Tibial nerve (tissue), 4 donors: ENCODE results near the gene KIF25. TPM values are rescaled to one million over a fixed set of nuclear protein-coding genes. Genes with fewer than 3 reads are reported as not detected.

Source experiments
- DNase-seq, 2 donors: peaks; one replicate each; pipeline ENCODE4 v3.0.0-alpha.2; 2019; ENCODE audit warnings: low spot score in 2 of 2
- H3K27ac ChIP-seq, 4 donors: fragments of 200-600 bp; sonication (generic) in 3 of 4; one replicate each; pipeline ENCODE4 v1.5.1; 2017 to 2019; ENCODE audit warnings: mild to moderate bottlenecking in 1 of 4
- H3K27me3 ChIP-seq, 2 donors: fragments of 200-600 bp; sonication (generic) in 1 of 2; one replicate each; pipeline versions ENCODE4 v1.5.1 to v1.6.0; 2017 to 2019
- H3K36me3 ChIP-seq, 3 donors: fragments of 200-600 bp; sonication (generic); one replicate each; pipeline ENCODE4 v1.5.1; 2018 to 2019
- H3K4me1 ChIP-seq, 4 donors: fragments of 200-600 bp; sonication (generic) in 3 of 4; one replicate each; pipeline ENCODE4 v1.5.1; 2017 to 2019
- H3K4me3 ChIP-seq, 4 donors: fragments of 200-600 bp; sonication (generic) in 3 of 4; one replicate each; pipeline ENCODE4 v1.5.1; 2017 to 2019; ENCODE audit warnings: mild to moderate bottlenecking in 1 of 4, moderate library complexity in 1 of 4
- H3K9me3 ChIP-seq, 4 donors: fragments of 200-600 bp; sonication (generic) in 3 of 4; one replicate each; pipeline ENCODE4 v1.5.1; 2017 to 2019
- EP300 ChIP-seq, 2 donors: sonication (generic); formaldehyde crosslinking; IDR thresholded peaks; one replicate each; pipeline ENCODE4 v1.6.1; 2017; ENCODE audit warnings: antibody characterized with exemption in 2 of 2, mild to moderate bottlenecking in 1 of 2
- POLR2A ChIP-seq, 2 donors: fragments of 450-650 bp; IDR thresholded peaks; one replicate each; pipeline ENCODE4 v1.6.1; 2017; ENCODE audit warnings: antibody characterized with exemption in 2 of 2, mild to moderate bottlenecking in 2 of 2, moderate library complexity in 2 of 2
- WGBS, 2 donors: methylation state at CpG; one replicate each; pipeline ENCODE4 v1.1.5; 2018; 5-methylcytosine and 5-hydroxymethylcytosine counted together
- total RNA-seq, 4 donors: library from RNA; depleted of rRNA; stranded (reverse); fragments of >200 nt; gene quantifications; one replicate each; pipeline ENCODE4 v1.1.0, GENCODE V29; 2016
- TF ChIP-seq, protein P1 (sequence below), 5 experiments: fragments of 200-600 bp in 3 of 5; fragments of 450-650 bp in 2 of 5; sonication (generic) in 3 of 5; IDR thresholded peaks; one replicate each; pipeline ENCODE4 v1.5.1; 2016 to 2019; ENCODE audit warnings: antibody characterized with exemption in 5 of 5, mild to moderate bottlenecking in 3 of 5, moderate library complexity in 2 of 5

KIF25 gene
- total RNA-seq, 4 donors from 2014 or later: not detected

DNA sequence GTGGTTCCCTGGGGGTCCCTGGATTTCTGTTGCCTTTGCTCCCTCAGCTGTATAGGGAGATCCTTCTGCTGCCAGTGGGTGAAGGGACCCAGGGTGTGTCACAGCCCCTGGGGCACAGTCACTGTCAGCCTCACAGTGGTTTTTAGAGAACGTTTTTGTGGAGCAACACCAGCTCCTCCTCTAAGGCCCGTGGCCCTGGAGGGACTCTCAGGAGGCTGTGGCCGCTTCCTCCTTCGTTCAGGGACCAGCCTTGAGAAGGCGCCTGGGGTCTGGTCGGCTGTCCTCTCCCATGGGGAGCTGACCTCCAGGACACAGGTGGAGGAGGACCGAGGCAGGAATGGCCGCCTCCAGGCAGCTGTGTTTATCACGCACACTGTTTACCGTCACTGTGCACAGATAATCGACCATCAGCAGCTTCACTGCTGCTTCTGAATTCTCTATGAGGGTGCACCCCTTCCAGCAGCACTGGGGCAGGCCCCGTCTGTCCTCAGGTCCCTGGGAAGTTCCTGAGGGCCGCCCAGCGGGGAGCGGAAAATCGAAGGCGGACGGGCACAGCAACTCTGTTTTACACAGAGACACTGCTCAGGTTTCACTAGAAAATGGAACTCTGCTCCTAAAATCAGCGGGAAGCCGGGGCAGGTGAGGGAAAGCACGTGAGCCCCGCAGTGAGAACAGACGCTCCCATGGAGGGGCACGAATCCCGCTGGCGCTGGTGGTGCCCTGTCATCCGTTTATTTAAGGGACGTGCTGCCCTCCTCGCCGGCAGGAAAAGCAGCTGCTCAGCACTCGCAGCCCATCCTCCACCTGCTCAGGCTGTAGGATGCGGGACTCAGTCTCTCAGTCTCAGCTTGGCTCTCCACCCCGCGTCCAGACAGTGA lies 92.0 kb downstream of the KIF25 start:
- TF ChIP-seq EP300 (IDR thresholded peaks at IDR 0.05) (no peak), POLR2A (IDR thresholded peaks at IDR 0.05) (no peak)
- TF ChIP-seq, protein P1, sequence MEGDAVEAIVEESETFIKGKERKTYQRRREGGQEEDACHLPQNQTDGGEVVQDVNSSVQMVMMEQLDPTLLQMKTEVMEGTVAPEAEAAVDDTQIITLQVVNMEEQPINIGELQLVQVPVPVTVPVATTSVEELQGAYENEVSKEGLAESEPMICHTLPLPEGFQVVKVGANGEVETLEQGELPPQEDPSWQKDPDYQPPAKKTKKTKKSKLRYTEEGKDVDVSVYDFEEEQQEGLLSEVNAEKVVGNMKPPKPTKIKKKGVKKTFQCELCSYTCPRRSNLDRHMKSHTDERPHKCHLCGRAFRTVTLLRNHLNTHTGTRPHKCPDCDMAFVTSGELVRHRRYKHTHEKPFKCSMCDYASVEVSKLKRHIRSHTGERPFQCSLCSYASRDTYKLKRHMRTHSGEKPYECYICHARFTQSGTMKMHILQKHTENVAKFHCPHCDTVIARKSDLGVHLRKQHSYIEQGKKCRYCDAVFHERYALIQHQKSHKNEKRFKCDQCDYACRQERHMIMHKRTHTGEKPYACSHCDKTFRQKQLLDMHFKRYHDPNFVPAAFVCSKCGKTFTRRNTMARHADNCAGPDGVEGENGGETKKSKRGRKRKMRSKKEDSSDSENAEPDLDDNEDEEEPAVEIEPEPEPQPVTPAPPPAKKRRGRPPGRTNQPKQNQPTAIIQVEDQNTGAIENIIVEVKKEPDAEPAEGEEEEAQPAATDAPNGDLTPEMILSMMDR (IDR thresholded peaks at IDR 0.05): no peak
- Histone ChIP-seq H3K27me3 (no peaks in the 10 kb centered on the region), H3K36me3 (no peaks in the 10 kb centered on the region), H3K4me3 (no peak overlapping the region), H3K4me1 (peaks cover 0 to 23% (median 19%) of the 10 kb centered on the region in 4 donors), H3K9me3 (peaks cover 0 to 6% (median 0%) of the 10 kb centered on the region in 4 donors), H3K27ac (peak overlapping the region; percentile 52 to 78 (median 77))
- 79 to 82% methylated on average over 26 to 34 of the region's 34 CpGs for WGBS, 2 donors
- DNase-seq: no peak

DNA sequence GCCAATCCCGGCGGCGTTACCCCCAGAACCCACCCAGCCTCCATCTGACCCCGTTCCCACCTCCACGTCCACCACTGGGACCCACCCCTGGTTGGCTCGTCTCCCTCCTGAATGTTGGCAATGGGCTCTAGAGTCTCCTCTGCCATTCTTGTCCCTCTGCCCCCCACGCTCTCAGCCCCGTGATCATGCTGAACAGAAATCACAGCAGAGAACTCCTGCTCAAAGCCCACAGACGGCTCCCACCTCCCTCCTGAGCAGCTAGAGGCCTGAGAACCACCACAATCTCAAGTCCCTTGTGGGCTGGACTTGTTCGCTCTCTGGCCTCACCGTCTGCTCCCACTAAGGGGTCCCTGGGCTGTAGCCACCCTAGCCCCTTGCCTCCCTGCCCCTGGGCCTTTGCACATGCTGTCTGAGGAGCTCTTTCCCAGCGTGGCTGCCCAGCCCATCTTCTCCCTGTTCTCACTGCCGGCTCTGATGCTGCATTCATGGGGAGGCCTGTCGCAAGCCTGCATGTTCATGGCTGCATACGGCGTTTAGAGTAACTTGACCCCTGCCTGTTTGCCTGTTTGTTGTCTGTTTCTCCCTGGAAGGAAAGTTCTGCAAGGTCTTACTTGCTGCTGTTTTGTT lies 92.7 kb downstream of the KIF25 start:
- Histone ChIP-seq H3K9me3 (peaks cover 0 to 6% (median 0%) of the 10 kb centered on the region in 4 donors), H3K4me1 (peaks cover 0 to 23% (median 19%) of the 10 kb centered on the region in 4 donors), H3K4me3 (no peak overlapping the region), H3K27ac (peak overlapping the region in 2 of 4 donors; percentile 77 to 78), H3K27me3 (no peaks in the 10 kb centered on the region), H3K36me3 (no peaks in the 10 kb centered on the region)
- TF ChIP-seq POLR2A (IDR thresholded peaks at IDR 0.05): no peak
- TF ChIP-seq, protein P1 (IDR thresholded peaks at IDR 0.05): no peak
- TF ChIP-seq EP300 (IDR thresholded peaks at IDR 0.05): no peak
- WGBS, 2 donors: 76 to 82% methylated on average over 16 of the region's 16 CpGs
- DNase-seq: no peak

DNA sequence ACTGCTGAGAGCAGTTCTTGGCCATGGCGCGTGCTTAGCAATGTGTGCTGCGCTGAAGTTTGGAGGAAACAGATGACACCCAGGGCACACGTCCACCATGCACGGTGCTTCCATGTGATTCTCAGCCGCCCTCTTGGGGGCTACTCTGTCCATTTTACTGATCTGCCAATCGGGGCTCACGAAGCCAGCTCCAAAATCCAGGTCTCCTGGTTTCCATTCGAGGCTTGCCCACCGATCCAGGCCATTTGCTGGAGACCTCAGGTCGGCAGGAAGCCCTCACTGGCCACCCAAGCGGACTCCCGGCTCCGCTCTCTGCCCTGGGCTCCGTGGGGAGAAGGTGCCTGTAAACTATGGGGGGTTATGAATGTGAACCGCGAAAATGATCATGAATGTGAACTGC lies 93.2 kb downstream of the KIF25 start:
- Histone ChIP-seq H3K27me3 (no peaks in the 10 kb centered on the region), H3K4me3 (no peak overlapping the region), H3K4me1 (peaks cover 0 to 23% (median 19%) of the 10 kb centered on the region in 4 donors), H3K36me3 (no peaks in the 10 kb centered on the region), H3K9me3 (peaks cover 0 to 6% (median 0%) of the 10 kb centered on the region in 4 donors), H3K27ac (peak overlapping the region in 1 of 4 donors; percentile 77)
- TF ChIP-seq EP300 (IDR thresholded peaks at IDR 0.05) (no peak), POLR2A (IDR thresholded peaks at IDR 0.05) (no peak)
- TF ChIP-seq, protein P1 (IDR thresholded peaks at IDR 0.05): no peak
- DNase-seq: no peak
- WGBS, 2 donors: 75 to 86% methylated on average over 17 of the region's 17 CpGs

DNA sequence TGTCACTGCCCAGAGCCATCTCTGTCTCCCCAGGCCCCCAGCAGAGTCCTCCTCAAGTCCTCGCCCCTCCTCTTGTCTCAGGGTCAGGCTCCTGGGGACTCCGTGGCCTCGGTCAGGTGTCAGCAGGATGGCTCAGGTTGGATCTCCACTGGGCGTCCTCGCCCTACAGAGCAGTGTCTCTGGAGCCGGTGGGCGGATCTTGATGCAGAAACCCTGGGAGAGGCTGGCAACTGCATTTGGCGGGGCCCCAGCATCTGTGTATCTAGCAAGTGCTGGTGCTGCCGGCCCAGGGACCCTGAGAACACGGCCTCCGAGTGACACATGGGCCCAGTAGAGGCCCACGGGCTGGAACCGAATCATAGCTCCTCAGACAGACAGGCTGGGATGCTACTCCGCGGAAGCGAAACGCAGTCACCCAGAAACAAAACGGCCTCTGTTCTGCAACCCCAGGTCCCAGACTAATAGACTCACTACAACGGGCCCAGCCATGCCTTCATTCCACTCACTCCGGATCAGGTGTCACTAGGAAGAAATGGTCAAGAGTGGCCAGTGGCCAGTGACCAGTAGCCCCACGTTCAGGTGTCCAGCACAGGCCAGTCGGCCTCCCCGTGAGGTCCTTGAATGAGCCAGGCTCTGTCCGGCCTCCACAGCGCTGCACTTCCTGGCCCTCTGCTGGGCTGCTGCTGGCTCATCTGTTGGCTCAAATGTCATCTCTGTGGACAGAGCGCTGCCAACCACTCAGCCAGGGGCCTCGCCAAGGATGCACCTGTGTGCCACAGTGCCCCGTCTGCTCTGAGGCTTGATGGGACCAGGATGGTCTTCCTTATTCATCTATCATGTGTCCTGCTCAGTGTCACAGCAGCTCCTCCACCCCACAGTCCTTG lies 94.2 kb downstream of the KIF25 start:
- Histone ChIP-seq H3K36me3 (no peaks in the 10 kb centered on the region), H3K4me3 (no peak overlapping the region), H3K4me1 (peaks cover 0 to 23% (median 19%) of the 10 kb centered on the region in 4 donors), H3K27me3 (no peaks in the 10 kb centered on the region), H3K9me3 (peaks cover 0 to 6% (median 0%) of the 10 kb centered on the region in 4 donors), H3K27ac (peak overlapping the region in 2 of 4 donors; percentile 28 to 77)
- TF ChIP-seq, protein P1 (IDR thresholded peaks at IDR 0.05): no peak
- no peak for TF ChIP-seq POLR2A (IDR thresholded peaks at IDR 0.05)
- no peak for TF ChIP-seq EP300 (IDR thresholded peaks at IDR 0.05)
- 80 to 87% methylated on average over 25 to 28 of the region's 28 CpGs for WGBS, 2 donors
- no peak for DNase-seq
